Body of pancreas (tissue), 4 donors: ENCODE results near the gene FLYWCH1.

Experiments used
- POLR2A ChIP-seq, 3 donors: fragments of 450-650 bp; IDR thresholded peaks; one replicate each; pipeline ENCODE4 v1.6.1; 2016; ENCODE audit warnings: antibody characterized with exemption in 3 of 3, mild to moderate bottlenecking in 2 of 3
- TF ChIP-seq, protein P1 (sequence below), 7 experiments: fragments of 450-650 bp in 4 of 7; fragments of 200-600 bp in 3 of 7; sonication (generic) in 3 of 7; IDR thresholded peaks; one replicate each; pipeline ENCODE4 v1.5.1; 2016 to 2019; ENCODE audit warnings: antibody characterized with exemption in 7 of 7

- TF ChIP-seq, protein P1, sequence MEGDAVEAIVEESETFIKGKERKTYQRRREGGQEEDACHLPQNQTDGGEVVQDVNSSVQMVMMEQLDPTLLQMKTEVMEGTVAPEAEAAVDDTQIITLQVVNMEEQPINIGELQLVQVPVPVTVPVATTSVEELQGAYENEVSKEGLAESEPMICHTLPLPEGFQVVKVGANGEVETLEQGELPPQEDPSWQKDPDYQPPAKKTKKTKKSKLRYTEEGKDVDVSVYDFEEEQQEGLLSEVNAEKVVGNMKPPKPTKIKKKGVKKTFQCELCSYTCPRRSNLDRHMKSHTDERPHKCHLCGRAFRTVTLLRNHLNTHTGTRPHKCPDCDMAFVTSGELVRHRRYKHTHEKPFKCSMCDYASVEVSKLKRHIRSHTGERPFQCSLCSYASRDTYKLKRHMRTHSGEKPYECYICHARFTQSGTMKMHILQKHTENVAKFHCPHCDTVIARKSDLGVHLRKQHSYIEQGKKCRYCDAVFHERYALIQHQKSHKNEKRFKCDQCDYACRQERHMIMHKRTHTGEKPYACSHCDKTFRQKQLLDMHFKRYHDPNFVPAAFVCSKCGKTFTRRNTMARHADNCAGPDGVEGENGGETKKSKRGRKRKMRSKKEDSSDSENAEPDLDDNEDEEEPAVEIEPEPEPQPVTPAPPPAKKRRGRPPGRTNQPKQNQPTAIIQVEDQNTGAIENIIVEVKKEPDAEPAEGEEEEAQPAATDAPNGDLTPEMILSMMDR (IDR thresholded peaks at IDR 0.05) = no peak
- no peak for TF ChIP-seq POLR2A (IDR thresholded peaks at IDR 0.05)
These were observed 12.1 kb upstream of the FLYWCH1 start for GRCh38 chr16:2899564-2900072.
